Upper lobe of right lung (tissue), 1 donor: Measurements from ENCODE around the gene PRKCE. TPM values are rescaled to one million over a fixed set of nuclear protein-coding genes. Genes with fewer than 3 reads are reported as not detected.
A peak's percentile ranks its signal among the peaks of the same experiment; 100 is the strongest.

Source experiments
- ATAC-seq: fragments of 200-7000 bp; cut with Tn5 transposase; one replicate; pipeline ENCODE4 v1.9.1; 2020; ENCODE audit warnings: mild to moderate bottlenecking, moderate library complexity
- DNase-seq: peaks from one replicate; pipeline ENCODE4 v3.0.0-alpha.2; 2020
- H3K27ac ChIP-seq: fragments of 200-600 bp; one replicate; pipeline ENCODE4 v1.8.0; 2022
- H3K27me3 ChIP-seq: fragments of 200-600 bp; one replicate; pipeline ENCODE4 v1.8.0; 2022; ENCODE audit warnings: mild to moderate bottlenecking
- H3K36me3 ChIP-seq: fragments of 200-600 bp; one replicate; pipeline ENCODE4 v1.8.0; 2022
- H3K4me1 ChIP-seq: fragments of 200-600 bp; one replicate; pipeline ENCODE4 v1.8.0; 2022
- H3K4me3 ChIP-seq: fragments of 200-600 bp; one replicate; pipeline ENCODE4 v1.8.0; 2022; ENCODE audit warnings: mild to moderate bottlenecking
- H3K9me3 ChIP-seq: fragments of 200-600 bp; one replicate; pipeline ENCODE4 v1.8.0; 2022
- CTCF ChIP-seq: fragments of 200-600 bp; IDR thresholded peaks from one replicate; pipeline ENCODE4 v1.8.0; 2022; ENCODE audit warnings: antibody characterized with exemption
- intact Hi-C: fragments of 100-400 bp; cut with DNase I; formaldehyde crosslinking; loops from one replicate; pipeline ENCODE4 v1.11.0; 2022
- total RNA-seq: library from RNA; stranded (reverse); fragmentation: NEBNext Ultra II Directional; extraction: Animal tissue kit (Norgen Biotek cat#: 25700); gene quantifications from one replicate; pipeline ENCODE4 v1.2.1, GENCODE V29; 2021
- donor health status: DM: no; HTN: yes; CAD: no; lungs with severe emphysema.

PRKCE gene
- total RNA-seq, 1 donor from 2014 or later = 65.6 TPM

- intact Hi-C loops = no loop called here
- no peak for TF ChIP-seq CTCF
- no peak for ATAC-seq
- Histone ChIP-seq H3K9me3 (no peaks in the 10 kb centered on the region), H3K36me3 (peaks cover 11% of the 10 kb centered on the region), H3K4me3 (no peak overlapping the region), H3K27me3 (no peaks in the 10 kb centered on the region), H3K27ac (no peak overlapping the region), H3K4me1 (peaks cover 29% of the 10 kb centered on the region)
- DNase-seq = no peak
Observed at GRCh38 chr2:46161315-46161714, 509.8 kb downstream of the PRKCE start.

GRCh38 chr2:46161911-46162310 is 510.4 kb downstream of the PRKCE start:
- Histone ChIP-seq H3K27me3 (no peaks in the 10 kb centered on the region), H3K36me3 (peaks cover 11% of the 10 kb centered on the region), H3K27ac (no peak overlapping the region), H3K4me1 (peaks cover 28% of the 10 kb centered on the region), H3K4me3 (no peak overlapping the region), H3K9me3 (no peaks in the 10 kb centered on the region)
- TF ChIP-seq CTCF = no peak
- DNase-seq (no peak), ATAC-seq (no peak)
- intact Hi-C loops = no loop called here

- intact Hi-C loops = no loop called here
Observed at GRCh38 chr2:46162329-46163097, 511.0 kb downstream of the PRKCE start.

GRCh38 chr2:46163098-46163430 is 511.6 kb downstream of the PRKCE start:
- intact Hi-C loops = no loop called here
- no peaks in the 10 kb centered on the region for H3K27me3 ChIP-seq
- no peak for DNase-seq
- no peaks in the 10 kb centered on the region for H3K9me3 ChIP-seq
- H3K4me3 ChIP-seq = no peak overlapping the region
- TF ChIP-seq CTCF = no peak
- no peak overlapping the region for H3K27ac ChIP-seq
- ATAC-seq = peak; percentile 33
- peaks cover 11% of the 10 kb centered on the region for H3K36me3 ChIP-seq
- H3K4me1 ChIP-seq = peaks cover 20% of the 10 kb centered on the region

More at GRCh38 chr2:46162329-46163097, 511.0 kb downstream of the PRKCE start:
- no peaks in the 10 kb centered on the region for H3K27me3 ChIP-seq
- TF ChIP-seq CTCF = no peak
- peaks cover 11% of the 10 kb centered on the region for H3K36me3 ChIP-seq
- no peak overlapping the region for H3K27ac ChIP-seq
- DNase-seq (no peak), ATAC-seq (no peak)
- no peaks in the 10 kb centered on the region for H3K9me3 ChIP-seq
- no peak overlapping the region for H3K4me3 ChIP-seq
- peaks cover 24% of the 10 kb centered on the region for H3K4me1 ChIP-seq

GRCh38 chr2:46163804-46164528 is 512.5 kb downstream of the PRKCE start:
- intact Hi-C loops = no loop called here
- Histone ChIP-seq H3K36me3 (peaks cover 11% of the 10 kb centered on the region), H3K4me1 (peaks cover 19% of the 10 kb centered on the region), H3K27ac (peak overlapping the region; percentile 47), H3K4me3 (no peak overlapping the region), H3K9me3 (no peaks in the 10 kb centered on the region), H3K27me3 (no peaks in the 10 kb centered on the region)
- TF ChIP-seq CTCF = no peak
- DNase-seq = no peak
- peak; percentile 82 for ATAC-seq
